ENCODE data around the gene SH3BP4.
A peak's percentile ranks its signal among the peaks of the same experiment; 100 is the strongest.

Gene SH3BP4

DNA sequence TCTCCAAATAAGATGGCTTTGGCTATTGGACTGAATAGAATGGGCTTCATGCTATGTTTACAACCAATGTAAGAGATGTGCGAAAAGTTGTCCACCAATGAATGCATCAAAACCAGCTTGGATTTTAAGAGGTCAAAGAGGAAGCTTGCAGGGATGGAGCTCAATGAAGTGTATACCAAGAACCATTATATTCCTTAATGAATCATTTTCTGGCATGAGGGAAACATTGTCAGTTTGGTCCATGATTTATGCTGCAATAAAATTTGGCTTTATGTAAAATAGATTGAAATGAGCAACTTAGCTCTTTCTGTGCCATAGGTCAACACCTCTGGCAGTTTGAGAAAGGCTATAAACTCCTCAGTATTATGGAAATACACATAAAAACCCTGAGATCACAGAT lies 107.3 kb downstream of the SH3BP4 start:
- DNase-seq, result no peak

DNA sequence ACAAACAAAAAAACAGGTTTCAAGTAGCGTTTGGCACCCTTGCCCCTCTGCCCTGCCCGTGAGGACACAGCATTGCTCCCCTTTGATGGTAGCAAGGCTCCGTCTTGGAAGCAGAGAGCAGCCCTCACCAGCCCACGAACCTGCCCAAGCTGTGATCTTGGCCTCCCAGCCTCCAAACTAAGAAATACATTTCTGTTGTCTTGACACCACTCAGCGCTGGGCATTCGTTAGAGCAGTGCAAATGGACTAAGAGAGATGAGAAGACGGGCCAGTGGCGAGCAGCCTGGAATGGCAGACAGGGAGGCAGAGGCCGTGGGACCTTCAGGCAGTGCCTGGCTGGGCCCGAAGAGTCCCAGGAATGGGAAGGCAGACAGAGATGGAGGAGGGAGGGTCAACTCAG lies 109.8 kb downstream of the SH3BP4 start:
- DNase-seq, result no peak

DNA sequence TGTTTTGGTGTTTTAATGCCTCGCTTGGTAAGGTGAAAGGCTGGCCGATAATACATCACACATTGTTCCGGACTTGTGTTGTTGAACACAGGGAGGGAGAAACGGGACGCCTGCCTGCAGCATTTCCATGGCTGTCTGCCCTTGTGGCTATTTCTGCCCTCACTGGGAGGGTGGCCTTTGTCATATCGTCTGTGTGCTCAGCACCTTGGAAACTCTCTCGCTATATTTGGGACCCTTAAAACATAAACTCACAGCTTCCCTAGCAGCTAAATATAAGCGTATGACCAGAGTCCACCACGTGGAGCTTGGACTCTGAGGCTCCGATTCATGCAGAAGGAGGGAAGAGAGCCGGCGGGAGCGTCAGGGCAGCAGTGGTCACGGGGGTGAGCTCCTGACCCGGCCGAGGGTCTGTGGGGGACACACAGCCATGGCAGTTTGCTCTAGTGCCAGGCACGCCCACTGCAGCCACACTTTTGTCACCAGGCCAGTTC lies 111.7 kb downstream of the SH3BP4 start:
- DNase-seq, result no peak

DNA sequence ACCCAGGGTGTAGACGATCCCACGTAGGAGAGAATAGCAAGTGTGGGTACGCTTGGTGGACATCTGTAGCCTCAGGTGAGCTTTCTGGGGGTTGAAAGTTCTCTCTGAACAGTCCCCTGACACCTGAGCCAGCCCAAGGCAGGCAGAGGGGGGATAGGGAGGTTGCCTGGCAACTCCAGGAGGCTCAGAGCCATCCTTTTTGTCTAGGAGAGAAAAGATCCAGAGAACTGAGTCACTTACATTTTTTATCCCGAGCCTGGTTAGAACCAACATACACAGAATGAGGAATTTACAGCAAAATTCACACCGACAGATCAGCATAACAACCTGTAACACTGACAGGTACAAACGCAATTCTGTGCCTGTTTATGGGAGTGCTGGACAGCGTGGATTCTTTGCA lies 113.2 kb downstream of the SH3BP4 start:
- no peak for DNase-seq

DNA sequence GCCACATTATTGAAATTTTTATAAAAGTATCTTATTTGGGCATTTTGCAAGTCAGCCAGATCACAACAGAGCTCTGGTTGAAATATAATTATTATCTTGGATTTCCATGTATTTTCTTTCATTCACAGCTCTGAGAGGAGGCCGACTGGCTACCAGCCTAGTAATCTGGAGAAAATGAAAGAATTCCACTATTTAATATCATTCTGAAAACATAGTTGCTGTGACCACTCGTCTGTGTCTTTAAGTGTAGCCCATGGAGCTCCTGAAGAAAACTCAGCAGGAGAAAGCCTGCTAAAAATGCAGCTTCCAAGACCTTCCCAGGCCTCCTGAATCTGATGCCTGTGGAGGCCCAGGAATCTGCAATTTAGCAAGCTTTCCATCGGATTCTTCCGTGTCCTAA lies 114.7 kb downstream of the SH3BP4 start:
- DNase-seq, result no peak

DNA sequence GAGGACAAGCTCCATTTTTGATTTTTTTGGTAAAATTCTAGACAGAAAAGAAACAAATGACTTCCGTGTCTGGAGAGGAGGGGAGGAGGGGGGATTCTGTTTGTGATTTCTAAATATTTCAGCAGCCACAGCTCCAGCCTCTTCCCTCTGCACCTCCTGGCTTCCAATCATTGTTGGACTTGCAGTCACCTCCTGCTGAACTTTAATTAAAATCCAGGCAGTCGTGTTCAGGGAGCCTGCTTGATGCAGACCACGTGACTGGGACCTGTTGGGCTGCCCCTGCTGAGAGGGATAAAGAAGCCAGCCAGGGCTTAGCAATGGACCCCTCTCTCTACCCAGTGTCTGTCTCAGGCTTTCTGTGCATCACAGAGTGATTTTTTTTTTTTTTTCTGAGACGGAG lies 115.1 kb downstream of the SH3BP4 start:
- peak; percentile 13 for DNase-seq

DNA sequence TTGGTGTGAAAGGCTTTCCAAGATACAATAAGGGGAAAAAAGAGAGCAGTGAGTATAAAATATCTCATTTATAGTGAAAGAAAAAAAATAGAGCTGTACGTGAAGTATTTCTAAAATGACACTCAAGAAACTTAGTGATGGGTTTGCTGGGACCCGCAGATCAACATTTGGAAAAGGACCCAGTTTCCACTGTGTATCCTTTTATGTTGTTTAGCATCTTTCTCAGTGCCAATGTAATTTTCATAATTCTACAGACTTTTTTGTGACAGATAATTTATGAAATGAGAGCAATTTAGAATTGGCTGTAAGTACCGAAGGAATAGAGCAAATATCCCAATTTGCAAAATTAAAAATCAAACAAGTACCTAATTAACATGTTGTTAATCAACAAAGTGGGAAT lies 116.9 kb downstream of the SH3BP4 start:
- DNase-seq, result no peak

DNA sequence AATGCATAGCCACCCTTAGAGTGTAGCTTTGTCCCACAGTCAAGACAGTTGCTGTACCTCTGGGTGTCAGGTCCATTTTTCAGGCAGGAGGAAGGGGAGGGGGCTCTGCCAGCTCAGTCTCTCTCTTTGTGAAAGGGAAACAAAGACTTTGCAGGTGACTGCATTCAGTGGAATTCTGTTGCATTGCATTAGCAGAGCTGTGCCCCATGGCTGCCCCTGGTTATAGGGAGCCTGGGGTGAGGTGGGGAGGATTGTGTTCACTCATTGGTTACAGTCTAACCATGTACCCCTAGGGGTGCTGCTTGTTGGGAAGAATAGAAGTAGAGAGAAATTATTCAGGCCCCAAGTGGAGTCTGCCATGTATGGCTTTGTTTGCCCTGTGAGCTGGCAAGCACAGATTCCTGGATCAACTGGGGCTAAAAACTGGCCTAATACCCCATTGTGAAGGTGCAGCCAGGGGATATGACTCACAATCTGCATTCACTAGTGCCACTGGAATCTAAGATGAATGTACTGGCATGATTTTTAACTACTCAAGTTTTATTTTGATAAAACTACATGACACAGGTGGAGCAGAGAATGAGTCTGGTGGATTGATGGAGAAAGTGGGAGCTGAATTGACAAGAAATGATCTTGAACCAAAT lies 118.4 kb downstream of the SH3BP4 start:
- DNase-seq, result peak; percentile 27

DNA sequence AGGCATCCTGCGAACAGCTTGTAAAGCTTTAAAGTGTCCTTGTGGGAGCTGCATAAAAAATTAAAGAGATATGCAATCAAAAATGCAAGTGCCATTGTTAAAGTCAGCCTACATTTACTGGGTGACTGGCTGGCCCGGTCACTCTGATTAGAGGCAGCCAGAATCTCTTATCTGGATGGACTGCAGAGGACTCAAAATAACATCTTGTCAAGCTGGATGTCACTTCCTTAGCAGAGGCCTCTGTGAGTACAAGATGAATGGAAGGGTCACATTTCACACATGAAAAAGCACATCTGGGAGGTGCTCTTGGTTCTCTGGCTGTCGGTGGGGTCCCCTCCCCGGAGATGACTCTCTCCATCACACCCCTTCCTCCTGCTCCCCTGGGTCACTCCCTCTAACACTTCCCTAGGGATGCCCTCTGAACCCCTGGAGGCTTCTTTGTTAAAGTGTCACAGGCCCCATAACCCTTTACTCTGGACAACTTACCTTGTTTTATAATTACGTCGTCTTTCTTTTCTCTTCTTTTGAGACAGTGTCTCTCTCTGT lies 122.1 kb downstream of the SH3BP4 start:
- no peak for DNase-seq

DNA sequence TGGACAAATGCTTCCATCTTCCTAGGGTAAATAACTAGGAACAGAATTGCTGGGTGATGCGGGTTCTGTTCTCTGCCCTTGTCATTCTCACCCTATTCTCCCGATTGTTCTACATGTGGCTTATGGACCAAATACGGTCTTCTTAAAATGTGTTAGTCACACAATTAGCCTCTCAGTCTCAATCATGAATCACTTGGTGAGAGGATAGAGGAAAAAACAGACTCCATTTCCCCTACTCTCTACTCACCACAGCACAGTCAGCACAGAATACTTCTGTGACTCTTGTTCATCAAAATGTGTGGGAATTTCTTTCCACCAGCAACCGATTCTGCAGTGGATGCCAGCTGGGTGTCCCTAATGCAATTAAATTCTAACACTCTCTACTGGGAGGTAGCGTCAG lies 125.2 kb downstream of the SH3BP4 start:
- no peak for DNase-seq

DNA sequence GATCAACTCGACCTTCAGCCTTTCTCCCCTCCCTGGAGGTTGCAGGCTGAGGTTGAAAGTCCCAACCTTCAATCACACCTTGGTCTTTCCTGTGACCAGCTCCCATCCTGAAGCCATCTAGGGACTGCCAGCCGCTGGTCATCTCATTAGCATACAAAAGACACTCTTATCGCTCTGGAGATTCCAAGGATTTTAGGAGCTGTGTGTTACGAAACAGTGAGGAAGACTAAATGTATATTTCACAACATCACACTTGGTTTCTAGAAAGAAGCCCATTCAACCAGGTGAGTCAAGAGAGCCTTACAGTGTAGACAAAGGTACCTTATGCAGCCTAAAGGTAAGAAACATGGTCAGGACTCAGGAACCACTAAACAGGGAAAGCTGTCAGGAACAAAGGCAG lies 126.4 kb downstream of the SH3BP4 start:
- no peak for DNase-seq

DNA sequence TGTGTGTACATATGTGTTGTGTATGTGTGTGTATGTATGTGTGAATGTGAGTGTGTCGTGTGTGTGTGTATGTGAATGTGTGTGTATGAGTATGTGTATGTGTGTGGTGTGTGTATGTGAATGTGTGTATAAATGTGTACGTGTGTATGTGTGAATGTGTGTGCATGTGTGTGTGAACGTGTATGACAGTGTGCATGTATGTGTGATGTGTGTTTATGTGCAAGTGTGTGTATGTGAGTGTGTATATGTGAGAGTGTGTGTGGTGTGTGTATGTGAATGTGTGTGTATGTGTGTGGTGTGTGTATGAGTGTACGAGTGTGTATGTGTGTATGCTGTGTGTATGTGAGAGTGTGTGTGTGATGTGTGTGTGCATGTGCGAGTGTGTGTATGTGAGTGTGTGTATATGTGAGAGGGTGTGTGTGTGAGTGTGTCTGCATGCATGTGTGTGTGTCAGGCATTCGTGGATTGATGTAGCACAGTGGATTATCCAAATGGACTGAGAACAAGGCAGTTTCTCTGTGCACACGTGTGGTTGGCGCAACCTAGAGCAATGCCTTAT lies 127.2 kb downstream of the SH3BP4 start:
- DNase-seq, result no peak

DNA sequence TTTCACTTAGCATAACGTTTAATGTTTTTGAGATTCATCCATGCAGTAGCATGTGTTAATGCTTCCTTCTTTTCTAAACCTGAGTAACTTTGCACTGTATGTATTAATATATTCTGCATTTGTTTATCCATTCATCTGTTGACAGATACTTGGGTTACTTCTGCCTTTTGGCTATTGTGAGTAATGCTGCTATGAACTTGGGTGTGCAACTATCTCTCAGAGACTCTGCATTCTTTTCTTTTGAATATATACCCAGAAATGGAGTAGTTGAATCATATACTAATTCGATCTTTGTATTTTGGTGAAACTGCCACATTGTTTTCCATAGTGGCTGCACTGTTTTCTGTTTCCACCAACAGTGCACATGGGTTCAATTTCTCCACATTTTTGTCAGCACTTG lies 128.3 kb downstream of the SH3BP4 start:
- DNase-seq, result no peak

DNA sequence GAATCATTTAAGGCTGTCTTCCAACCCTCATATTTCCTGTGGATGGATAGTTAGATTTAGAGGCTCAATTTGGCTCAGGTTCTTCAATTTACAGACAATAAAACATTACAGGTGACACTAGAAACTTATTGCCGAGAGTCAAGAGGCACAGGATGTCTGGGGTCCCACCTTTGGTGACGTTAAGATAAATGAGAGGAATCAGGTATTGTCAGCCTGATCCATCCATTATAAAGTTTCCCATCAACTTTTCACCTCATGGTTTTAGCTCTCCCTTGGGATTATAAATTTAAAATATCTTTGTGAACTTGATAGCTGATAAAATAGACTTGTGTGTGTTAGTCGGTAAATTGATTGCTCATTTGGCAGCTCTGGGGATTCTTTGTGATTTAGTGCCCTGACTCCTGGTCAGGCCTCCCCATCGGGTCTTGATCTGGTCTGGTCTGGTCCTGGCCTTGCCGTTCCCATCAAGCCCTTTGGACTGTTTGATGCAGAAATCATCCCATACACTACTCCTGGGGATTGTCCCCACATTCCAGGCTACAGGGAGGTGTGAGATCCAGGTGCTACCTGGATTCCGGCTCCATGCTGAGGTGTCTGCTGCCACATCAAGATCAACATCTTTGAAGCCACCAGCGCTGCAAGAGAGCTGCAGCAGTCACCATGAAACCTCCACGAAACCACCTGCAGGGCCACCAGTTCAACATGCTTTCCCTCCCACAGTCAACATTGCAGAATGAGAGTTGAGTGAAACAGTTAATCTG lies 130.9 kb downstream of the SH3BP4 start:
- DNase-seq, result no peak

DNA sequence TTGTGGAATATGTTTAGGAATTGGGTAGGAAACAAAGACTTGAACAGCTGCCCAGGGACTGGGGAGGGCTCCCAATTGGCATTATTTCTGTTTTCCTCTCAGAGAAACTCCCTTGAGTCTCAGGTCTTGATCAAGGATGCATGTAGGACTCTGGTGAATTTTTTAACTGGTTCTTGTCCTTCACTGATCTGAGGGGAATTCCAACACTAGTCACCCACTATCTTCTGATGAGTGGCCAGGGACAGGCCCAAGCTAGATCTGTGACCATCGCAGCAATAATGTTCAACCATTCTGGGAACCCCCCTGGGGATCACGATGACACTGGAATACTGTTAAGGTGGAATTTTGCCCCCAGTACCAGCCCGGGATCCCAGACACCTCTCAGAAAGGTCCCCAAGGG lies 132.0 kb downstream of the SH3BP4 start:
- DNase-seq, result no peak

DNA sequence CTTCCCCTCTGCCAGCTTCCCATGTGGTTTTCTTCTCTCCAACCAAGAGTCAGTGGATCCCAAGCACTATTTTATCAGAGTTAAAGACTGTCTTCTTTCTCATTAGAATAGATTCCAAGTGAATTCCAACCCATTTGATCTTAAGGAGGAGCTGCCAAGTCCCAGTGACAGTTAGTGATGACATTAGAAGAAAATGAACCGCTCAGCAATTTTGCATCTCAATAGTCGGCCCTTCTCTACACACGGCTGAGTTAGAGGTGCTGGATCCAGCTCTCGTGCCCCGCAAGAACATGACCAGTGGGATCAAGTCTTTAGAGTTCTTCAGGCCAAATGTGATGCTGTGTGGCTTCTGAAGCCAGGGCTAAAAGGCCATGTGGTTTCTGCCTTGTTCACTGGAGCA lies 132.6 kb downstream of the SH3BP4 start:
- DNase-seq, result no peak

DNA sequence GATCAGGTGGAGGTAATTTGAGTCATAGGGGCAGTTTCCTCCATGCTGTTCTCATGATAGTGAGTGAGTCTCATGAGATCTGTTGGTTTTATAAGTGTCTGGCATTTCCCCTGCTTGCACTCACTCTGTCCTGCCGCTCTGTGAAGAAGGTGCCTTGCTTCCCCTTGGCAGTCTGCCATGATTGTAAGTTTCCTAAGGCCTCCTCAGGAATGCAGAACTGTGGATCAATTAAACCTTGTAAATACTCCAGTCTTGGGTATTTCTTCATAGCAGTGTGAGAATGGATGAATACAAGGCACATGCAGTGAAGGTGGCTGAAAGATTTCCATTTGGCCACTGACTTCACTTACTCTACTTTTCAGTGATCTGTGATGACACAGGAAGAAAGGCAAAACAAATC lies 133.7 kb downstream of the SH3BP4 start:
- no peak for DNase-seq

DNA sequence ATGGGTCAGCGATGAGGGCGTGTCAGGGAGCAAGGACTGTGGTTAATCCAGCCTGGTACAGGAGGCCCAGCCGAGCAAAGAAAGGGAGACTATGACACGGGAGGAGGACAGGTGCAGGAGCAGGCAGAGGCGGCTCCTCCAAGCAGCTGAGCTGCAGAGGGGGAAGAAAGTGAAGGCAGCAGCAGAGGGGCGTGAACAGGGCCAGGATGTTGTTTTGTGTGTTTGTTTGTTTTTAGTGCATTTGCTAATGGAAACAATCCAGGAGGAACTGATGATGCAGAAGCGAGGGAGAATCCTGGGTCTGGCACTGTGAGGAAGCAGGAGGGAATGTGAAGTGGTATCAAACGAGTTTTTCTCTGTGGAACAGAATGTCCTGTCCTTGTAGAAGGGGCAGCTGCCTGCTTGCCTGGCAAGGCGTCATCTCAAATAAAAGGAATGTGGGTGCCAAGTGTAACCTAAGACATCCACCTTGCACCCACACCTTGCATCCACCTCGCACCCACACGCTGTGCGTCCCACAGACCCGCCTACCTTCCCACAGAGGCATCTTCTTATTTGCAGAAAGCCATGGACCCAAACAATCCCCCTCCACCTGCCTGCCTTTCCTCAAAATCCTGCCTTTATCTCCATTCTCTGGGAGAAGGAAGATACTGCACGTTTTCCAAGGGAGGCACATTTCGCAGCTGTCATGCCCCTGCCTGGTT lies 134.8 kb downstream of the SH3BP4 start:
- DNase-seq, result no peak

DNA sequence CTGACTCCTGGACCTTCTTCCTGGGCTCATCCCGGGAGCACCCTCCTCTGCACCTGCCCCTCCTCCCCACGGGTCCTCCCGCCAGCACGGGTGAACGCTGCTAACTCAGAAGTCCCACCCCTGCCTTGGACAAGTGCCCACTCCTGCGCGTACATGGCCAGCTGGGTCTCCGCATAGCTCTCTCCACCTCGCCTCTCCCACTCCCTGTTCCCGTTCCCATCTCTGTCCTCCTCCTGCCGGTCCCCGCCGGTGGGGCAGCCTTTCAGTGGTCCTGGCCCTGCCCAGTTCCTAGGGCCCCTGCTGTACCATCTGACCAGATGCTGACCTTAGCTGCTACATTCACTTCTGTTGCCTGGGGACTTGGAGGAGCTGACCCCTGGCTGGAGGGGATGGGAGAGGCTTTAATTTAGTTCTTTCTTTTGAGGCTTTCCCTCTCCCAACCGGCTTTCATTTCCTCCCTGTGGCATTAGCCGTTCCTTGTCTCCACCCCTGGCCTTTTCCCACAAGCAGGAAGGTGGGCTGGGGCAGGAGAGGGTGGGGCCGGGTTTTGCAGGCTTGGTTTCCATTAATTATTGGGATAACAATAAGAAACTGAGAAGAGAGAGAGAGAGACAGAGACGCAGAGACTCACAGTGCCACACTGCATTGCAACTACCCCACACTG lies 136.1 kb downstream of the SH3BP4 start:
- peak; percentile 51 for DNase-seq

DNA sequence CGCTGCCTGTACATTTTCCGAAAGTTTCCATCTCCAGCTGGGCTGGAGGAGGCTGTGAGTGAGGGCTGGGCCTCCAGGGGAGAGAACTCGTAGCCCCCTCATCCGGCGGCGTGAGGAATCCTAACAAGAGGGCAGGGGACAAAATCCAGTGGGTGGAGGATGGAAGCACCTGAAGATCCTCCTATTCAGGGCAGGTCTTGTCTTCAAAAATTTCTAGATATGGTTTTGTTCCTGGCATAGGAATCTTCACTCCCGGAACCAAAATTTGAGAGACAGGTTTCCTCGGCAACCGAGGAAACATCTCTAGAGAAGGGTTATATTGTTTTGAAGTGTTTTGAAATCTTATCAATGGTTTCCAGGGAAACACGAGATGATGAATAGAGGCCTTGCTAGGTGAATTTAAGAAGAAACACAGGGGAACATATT lies 136.7 kb downstream of the SH3BP4 start:
- no peak for DNase-seq

DNA sequence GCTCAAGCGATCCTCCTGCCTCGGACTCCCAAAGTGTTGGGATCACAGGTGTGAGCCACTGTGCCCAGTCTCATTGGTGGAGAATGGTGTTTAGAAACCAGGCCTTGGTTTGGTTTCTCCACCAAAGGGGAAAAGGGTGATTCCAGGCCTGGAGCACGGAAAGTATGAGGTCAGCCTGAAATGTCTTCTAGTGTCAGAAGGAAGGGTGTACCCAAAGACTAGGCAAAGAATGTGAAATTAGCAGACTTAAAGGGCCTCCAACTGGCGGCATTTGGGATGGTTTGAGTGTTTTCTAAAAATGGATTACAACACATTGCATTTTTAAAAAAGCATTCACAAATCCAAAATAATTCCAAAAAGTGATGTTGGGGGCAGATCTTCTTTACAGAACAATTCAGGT lies 139.6 kb downstream of the SH3BP4 start:
- DNase-seq, result no peak

DNA sequence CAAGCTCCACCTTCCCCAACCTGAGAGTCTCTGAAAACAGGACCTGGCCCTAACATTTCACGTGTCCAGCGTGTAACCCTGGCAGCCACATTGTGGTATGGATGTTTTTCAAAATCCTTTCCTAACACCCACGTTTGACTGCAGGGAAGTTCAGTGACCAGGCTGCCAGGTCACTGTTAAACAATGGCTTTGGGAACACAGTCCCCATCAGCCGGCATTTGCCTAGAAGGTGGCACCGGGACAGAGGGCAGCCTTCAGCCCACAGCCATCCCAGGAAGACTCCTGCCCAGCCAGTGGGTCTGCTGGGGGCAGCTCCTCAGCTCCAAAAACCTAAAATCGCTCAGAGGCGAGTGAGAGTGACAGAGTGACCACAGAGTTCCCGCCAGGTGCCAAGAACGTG lies 140.2 kb downstream of the SH3BP4 start:
- DNase-seq, result no peak

All from right kidney (tissue), 1 donor.